T-helper 9 cell (primary cell): Measurements from ENCODE around the gene RAI1.

ENCODE experiments used
- DNase-seq: peaks from one replicate; pipeline ENCODE4 v3.0.0-alpha.2; 2020

The RAI1 gene

GRCh38 chr17:17820463-17821158, 139.4 kb downstream of the RAI1 start:
- DNase-seq: no peak

GRCh38 chr17:17822189-17822588, 140.9 kb downstream of the RAI1 start:
- DNase-seq: no peak

- no peak for DNase-seq
These were observed 141.4 kb downstream of the RAI1 start for GRCh38 chr17:17822616-17823015.

GRCh38 chr17:17823433-17824118, 142.3 kb downstream of the RAI1 start:
- DNase-seq: peak; percentile 70

GRCh38 chr17:17824119-17824782, 143.0 kb downstream of the RAI1 start:
- no peak for DNase-seq

GRCh38 chr17:17824783-17825614, 143.7 kb downstream of the RAI1 start:
- no peak for DNase-seq

GRCh38 chr17:17826342-17826713, 145.1 kb downstream of the RAI1 start:
- DNase-seq: no peak

GRCh38 chr17:17826942-17827785, 145.9 kb downstream of the RAI1 start:
- DNase-seq: no peak

- no peak for DNase-seq
These were observed 146.8 kb downstream of the RAI1 start for GRCh38 chr17:17827826-17828621.

- no peak for DNase-seq
These were observed 149.0 kb downstream of the RAI1 start for GRCh38 chr17:17830269-17830567.

GRCh38 chr17:17830740-17831207, 149.5 kb downstream of the RAI1 start:
- DNase-seq: no peak

- no peak for DNase-seq
These were observed 150.2 kb downstream of the RAI1 start for GRCh38 chr17:17831208-17832031.

- no peak for DNase-seq
These were observed 150.7 kb downstream of the RAI1 start for GRCh38 chr17:17832032-17832363.

GRCh38 chr17:17833658-17834357, 152.6 kb downstream of the RAI1 start:
- DNase-seq: no peak

GRCh38 chr17:17834974-17835373, 153.7 kb downstream of the RAI1 start:
- no peak for DNase-seq

GRCh38 chr17:17835415-17836249, 154.4 kb downstream of the RAI1 start:
- DNase-seq: no peak

GRCh38 chr17:17836250-17836817, 155.1 kb downstream of the RAI1 start:
- DNase-seq: peak; percentile 98

GRCh38 chr17:17836818-17837379, 155.6 kb downstream of the RAI1 start, which contains the start of gene SREBF1:
Gene SREBF1 (minus strand): TSS chr17:17836986. CDS start chr17:17836817, 169 bp downstream.
- DNase-seq: peak; percentile 57
